Activated CD8-positive, alpha-beta memory T cell treated with anti-CD3 and anti-CD28 coated beads, Interleukin-2, amount 50 U/mL, for 1 hour (primary cell): ENCODE data around the gene NTM.

Source experiments
- DNase-seq: peaks from one replicate; pipeline ENCODE4 v3.0.0-alpha.2; 2020; ENCODE audit errors: extremely low read depth

Gene NTM

DNA sequence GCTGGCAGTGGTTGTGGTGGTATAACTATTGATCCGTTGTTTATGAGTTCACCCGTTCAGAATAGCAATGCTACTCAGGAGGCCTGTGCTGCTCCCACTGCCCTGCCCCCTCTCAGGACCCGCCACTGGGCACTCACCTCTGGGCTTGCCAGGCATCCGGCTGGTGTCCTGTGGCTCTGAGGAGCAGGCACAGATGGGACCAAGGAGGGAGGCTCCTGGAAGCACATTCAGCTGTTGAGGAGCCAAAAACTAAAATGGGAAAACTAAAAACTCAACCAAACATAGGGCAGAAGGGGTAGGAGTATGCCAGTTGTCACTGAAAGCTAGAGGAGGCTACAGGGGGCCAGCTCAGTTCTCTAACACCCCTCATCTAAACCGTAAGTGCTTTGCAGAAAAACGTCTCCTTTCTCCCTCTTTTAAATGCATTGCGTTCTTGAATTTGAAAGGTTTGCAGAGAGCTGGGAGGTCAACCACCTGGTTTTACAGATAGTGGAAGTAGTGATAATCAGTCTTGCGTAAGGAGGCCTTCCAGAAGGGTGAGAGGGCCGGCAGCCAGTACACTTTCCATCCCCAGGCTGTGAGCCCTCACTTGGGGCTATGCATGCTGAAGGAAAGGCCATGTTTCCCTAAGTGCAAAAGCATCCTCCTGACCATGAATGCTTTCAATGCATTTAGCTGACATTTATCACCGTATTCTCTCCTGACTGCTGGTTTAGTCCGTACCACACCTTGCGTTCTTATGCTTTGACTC, 547.4 kb downstream of the NTM start:
- no peak for DNase-seq

- no peak for DNase-seq
Measured at GRCh38 chr11:131918663-131919062, 548.2 kb downstream of the NTM start.

GRCh38 chr11:131922220-131922619, 551.8 kb downstream of the NTM start:
- no peak for DNase-seq

- DNase-seq = no peak
Measured at GRCh38 chr11:131923309-131923708, 552.9 kb downstream of the NTM start.

DNA sequence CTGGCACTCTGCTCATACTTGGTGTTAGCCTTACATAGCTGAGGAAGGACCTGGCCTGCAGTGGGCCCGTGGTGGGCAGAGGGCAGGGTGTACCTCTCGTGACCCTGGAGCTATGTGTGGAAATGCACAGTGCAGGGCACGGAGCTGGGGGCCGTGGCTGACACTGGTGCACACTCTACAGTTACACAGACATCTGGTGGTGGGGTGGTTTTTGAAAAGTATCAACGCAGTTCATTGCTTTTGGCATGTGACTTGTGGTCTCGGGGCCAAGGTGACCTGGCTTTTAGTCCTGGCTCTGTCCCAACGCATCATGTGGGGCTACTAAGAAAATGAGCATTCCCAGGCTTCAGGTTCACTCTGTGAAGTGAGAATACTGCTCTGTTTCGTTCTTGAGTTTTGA, 553.6 kb downstream of the NTM start:
- no peak for DNase-seq

DNA sequence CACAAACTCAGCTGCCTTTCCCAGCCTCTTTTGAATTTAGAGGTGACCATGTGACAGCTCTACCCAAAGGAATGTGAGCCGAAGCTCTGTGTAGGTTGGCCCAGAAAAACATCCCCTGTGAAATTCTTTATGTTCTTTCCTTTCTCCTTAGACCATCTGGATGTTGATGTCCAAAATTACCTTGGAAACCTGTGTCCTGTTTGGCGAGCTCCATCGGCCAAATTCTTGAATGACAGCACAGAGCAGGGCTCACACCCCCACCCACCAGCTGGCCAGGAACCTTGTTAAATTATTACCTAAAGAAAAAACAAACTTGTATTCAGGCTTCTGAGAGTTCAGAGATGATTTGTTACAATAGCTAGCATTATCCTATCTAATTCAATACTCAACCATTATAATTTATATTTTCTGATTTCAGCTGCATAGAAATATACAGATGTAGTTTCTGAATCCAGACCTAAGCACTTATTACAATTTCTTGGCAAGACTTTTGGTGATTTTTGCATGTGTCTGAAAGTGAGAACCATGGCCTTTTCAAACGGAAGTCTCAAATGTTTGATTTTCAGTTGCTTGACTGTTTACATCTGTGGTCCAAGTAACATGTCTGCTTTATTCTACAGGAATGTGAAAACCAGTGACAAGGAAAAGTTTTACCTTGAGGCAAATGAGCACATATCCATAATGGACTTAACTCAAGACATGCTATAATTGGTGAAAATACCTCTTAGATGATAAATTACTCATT, 554.2 kb downstream of the NTM start:
- no peak for DNase-seq

DNA sequence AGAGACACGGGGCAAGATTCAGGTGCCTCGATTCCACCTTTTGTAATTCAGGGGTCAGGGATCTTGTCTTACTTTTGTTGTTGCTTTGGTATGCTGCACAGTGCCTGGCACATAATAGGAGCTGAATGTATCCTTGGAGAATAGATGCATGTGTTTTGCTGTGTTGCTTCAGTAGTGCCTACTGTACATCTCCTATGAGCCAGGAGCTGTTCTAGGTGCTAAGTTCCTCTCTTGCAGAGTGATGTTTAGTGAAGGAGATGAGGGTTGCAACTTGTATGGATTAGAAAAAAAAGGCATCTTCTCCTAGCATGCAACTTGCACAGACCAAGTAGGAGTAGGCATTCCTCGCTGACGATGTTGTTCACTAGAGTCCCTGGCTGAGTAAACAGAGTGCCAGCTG, 555.4 kb downstream of the NTM start:
- no peak for DNase-seq

- no peak for DNase-seq
Measured at GRCh38 chr11:131928992-131929391, 558.6 kb downstream of the NTM start.

DNA sequence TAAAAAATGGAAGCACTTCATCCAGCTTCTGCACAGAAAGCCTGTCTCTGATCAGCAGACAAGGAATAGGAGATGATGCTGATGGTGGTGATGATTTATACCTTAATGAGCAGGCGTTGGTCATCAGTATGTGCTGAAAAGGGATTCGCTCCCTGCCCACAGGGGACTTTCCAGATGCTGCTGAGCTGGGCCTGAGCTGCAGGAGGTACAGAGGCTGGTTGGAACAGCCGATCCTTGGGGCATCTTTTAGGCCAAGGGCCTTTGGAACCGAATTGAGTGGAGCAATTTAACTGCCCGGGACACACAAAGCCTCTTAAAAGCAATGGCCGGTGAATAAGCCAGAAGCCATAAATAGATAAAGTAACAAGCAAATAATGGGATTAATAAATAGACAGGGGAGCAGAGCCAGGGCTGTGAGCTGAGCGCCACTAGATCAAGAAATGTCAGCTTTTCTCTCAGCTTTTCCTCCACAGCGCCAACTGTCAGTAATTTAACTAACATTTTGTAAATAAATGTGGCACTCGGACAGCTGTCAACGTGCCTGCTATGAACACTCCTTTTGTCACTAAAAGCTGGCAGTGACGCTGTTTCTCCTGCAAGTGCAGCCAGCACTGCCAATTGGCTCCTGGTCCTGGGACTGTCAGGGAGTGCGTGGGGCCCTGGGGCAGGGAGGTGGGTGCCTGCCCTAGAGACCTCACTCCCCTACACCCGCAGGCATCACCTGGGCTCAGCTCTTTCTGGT, 562.3 kb downstream of the NTM start:
- DNase-seq = no peak

DNA sequence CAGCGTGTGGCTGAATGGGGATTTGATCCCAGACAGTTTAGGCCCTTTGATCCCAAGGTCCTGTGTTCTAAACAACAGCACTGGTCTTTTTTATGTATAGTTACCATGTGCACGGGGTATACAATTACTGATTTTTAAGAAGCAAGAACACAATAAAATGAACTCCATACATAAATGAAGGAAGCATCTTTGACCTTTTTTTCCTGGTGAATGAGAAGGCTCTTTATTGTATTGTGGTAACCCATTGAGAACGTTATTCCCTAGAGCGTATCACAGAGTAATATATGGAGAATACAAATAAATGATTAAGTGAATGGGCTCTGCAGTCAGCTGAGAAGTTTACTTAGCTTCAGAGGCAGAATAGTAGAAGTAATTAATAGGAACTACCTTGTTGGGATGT, 563.6 kb downstream of the NTM start:
- no peak for DNase-seq

DNA sequence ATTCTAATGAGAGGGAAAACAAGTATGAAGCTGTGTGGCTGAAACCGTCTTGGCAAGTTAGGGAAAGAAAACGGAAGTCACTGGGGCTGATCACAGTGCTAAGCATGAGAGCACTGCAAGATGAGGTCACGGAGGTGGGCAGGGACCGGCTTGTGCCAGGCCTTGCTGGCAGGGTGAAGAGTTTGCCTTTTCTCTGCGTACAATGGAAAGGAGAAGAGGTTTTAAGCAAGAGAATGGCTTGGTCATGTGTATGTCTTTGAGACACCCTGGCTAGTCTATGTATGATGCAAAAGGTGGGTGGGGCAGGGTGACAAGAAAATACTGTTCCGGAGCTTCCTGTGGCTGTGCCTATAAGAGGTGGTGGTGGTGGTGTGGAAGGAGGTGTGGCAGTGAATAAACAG, 567.9 kb downstream of the NTM start:
- DNase-seq = no peak

GRCh38 chr11:131940126-131940525, 569.7 kb downstream of the NTM start:
- no peak for DNase-seq

DNA sequence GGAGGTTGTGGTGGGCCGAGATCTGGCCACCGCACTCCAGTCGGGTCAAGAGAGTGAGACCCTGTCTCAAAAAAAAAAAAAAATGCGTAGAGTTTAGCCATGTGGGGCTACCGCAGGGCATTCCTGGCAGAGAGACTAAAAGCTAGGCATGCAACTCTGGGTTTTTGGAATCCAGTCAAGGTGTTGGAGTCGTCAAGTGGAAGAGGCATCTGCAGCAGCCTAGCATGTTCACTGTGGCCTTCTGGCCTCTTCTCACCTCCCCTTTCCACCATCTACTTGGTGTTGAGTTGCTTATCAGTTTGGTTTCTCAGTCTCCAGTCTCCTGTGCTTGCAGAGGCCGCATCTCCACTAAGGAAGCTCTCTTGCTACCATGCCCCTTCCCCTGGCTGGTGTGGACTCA, 572.5 kb downstream of the NTM start:
- DNase-seq = no peak

GRCh38 chr11:131943295-131943694, 572.9 kb downstream of the NTM start:
- no peak for DNase-seq

GRCh38 chr11:131944736-131945135, 574.3 kb downstream of the NTM start:
- DNase-seq = no peak

GRCh38 chr11:131945706-131946105, 575.3 kb downstream of the NTM start:
- no peak for DNase-seq

GRCh38 chr11:131947511-131947910, 577.1 kb downstream of the NTM start:
- DNase-seq = no peak

GRCh38 chr11:131951121-131951520, 580.7 kb downstream of the NTM start:
- no peak for DNase-seq

- no peak for DNase-seq
Measured at GRCh38 chr11:131954146-131954545, 583.7 kb downstream of the NTM start.

- no peak for DNase-seq
Measured at GRCh38 chr11:131955904-131956303, 585.5 kb downstream of the NTM start.

DNA sequence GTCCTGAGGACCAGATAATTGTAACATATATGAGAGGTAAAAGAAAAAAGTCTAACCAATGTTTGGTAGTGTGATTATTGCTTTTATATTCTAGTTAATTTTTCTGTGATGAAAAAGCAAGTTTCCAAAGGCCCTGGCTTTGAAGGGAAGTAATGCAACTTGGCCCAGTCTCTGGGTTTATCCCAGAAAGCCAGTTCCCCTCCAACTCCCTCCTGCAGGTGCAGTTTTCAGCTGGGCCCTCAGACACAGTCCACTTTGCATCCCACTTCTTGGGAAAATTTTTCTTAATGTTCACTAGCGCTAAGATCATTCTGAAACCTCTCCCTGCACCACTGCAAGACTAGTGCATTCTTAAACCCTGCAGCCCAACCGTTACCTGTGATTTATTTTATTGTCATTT, 586.8 kb downstream of the NTM start:
- no peak for DNase-seq

DNA sequence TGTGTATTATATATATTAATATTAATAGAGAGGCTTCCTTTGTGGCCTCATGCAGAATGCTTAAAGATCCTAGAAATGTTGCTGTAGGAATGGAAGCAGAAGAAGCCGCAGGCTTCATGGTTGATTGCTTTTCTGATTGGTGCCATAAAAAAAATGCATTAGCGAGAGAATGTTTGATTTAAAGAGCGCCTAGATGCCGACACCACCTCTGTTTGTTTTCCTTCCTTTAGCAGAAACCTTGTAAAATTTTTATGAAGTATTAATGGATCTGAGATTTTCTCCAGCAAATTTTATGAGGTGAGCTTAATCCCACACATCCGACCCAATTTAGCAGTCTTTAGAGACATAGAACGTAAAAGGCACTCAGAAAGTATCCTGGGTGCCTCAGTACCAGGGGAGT, 587.5 kb downstream of the NTM start:
- no peak for DNase-seq

- no peak for DNase-seq
Measured at GRCh38 chr11:131962818-131963217, 592.4 kb downstream of the NTM start.
